Neutrophil (primary cell): ENCODE measurements around the gene MBNL1.
A peak's percentile ranks its signal among the peaks of the same experiment; 100 is the strongest.

Source experiments
- H3K27ac ChIP-seq: fragments of 200-600 bp; sonication (generic); 2 replicates; pipeline ENCODE4 v1.5.1; 2016; ENCODE audit warnings: mild to moderate bottlenecking, moderate library complexity
- H3K27me3 ChIP-seq: fragments of 200-600 bp; sonication (generic); 2 replicates; pipeline ENCODE4 v1.6.0; 2016; ENCODE audit warnings: mild to moderate bottlenecking
- H3K36me3 ChIP-seq: fragments of 200-600 bp; sonication (generic); 2 replicates; pipeline ENCODE4 v1.5.1; 2017
- H3K4me1 ChIP-seq, 2 experiments: fragments of 200-600 bp in 1 of 2; sonication (generic) in 1 of 2; 1 replicate in 1 of 2; 2 replicates in 1 of 2; pipeline versions ENCODE4 v1.5.1 to v1.6.1; 2013 to 2016; ENCODE audit warnings: low read depth in 1 of 2, low read length in 1 of 2, mild to moderate bottlenecking in 1 of 2, moderate library complexity in 1 of 2; ENCODE audit not compliant: control insufficient read depth in 1 of 2, insufficient read depth in 1 of 2
- H3K4me3 ChIP-seq, 2 experiments: fragments of 200-600 bp in 1 of 2; sonication (generic) in 1 of 2; 1 replicate in 1 of 2; 2 replicates in 1 of 2; pipeline ENCODE4 v1.5.1; 2013 to 2016; ENCODE audit warnings: low read depth in 1 of 2, low read length in 1 of 2, mild to moderate bottlenecking in 1 of 2, moderate library complexity in 1 of 2
- H3K9me3 ChIP-seq: fragments of 200-600 bp; sonication (generic); 2 replicates; pipeline ENCODE4 v1.5.1; 2016
- TF ChIP-seq, protein P1 (sequence below): fragments of 200-600 bp; sonication (generic); IDR thresholded peaks from 2 replicates; pipeline ENCODE4 v1.5.1; 2016; ENCODE audit warnings: antibody characterized with exemption

The MBNL1 gene

DNA sequence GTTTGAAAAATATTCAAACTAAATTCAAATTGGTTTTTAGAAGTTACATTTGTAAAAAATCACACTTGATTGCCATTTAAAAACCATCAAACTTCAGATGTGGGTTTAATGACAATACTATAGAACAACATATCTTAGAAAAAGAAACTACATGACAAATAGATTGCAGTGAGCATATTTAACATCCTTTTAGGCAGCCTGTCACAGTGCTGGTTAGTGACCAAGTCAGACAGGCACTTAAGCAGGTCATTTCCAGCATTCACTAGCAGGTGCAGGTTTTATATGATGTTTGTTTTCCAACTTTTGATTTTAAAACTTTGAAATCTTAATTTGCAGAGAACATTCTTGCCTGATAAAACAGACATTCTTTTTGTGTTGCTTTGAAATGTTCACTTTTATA is 115.7 kb downstream of the MBNL1 start:
- peak overlapping the region; percentile 94 for H3K27ac ChIP-seq
- H3K4me3 ChIP-seq = no peak overlapping the region

DNA sequence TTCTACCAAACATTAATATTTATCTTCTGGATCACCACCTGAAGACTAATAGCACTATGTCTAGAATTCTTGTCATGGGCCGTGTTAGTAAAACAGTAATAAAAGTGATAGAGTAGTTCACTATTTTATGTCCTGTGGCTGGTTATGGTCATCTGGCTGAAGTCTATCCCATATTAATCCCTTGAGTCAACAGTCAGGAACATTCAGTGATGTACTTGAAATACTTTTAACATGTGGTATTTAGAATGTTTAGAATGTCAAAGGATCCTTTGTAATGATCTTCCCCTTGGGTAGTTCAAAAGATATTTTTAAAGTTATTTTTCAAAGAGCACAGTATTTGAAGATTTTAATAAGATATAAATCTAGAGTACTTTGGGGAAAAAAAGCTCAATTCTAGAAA is 117.0 kb downstream of the MBNL1 start:
- Histone ChIP-seq H3K9me3 (no peaks in the 10 kb centered on the region), H3K4me1 (peaks cover 33 to 43% of the 10 kb centered on the region in 2 experiments), H3K4me3 (no peak overlapping the region), H3K27ac (no peak overlapping the region), H3K27me3 (no peaks in the 10 kb centered on the region), H3K36me3 (no peaks in the 10 kb centered on the region)
- TF ChIP-seq, protein P1, sequence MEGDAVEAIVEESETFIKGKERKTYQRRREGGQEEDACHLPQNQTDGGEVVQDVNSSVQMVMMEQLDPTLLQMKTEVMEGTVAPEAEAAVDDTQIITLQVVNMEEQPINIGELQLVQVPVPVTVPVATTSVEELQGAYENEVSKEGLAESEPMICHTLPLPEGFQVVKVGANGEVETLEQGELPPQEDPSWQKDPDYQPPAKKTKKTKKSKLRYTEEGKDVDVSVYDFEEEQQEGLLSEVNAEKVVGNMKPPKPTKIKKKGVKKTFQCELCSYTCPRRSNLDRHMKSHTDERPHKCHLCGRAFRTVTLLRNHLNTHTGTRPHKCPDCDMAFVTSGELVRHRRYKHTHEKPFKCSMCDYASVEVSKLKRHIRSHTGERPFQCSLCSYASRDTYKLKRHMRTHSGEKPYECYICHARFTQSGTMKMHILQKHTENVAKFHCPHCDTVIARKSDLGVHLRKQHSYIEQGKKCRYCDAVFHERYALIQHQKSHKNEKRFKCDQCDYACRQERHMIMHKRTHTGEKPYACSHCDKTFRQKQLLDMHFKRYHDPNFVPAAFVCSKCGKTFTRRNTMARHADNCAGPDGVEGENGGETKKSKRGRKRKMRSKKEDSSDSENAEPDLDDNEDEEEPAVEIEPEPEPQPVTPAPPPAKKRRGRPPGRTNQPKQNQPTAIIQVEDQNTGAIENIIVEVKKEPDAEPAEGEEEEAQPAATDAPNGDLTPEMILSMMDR = no peak

More for the DNA sequence above, 115.7 kb downstream of the MBNL1 start:
- Histone ChIP-seq H3K4me1 (peaks cover 44 to 54% of the 10 kb centered on the region in 2 experiments), H3K36me3 (no peaks in the 10 kb centered on the region), H3K27me3 (no peaks in the 10 kb centered on the region), H3K9me3 (no peaks in the 10 kb centered on the region)
- TF ChIP-seq, protein P1 = no peak

DNA sequence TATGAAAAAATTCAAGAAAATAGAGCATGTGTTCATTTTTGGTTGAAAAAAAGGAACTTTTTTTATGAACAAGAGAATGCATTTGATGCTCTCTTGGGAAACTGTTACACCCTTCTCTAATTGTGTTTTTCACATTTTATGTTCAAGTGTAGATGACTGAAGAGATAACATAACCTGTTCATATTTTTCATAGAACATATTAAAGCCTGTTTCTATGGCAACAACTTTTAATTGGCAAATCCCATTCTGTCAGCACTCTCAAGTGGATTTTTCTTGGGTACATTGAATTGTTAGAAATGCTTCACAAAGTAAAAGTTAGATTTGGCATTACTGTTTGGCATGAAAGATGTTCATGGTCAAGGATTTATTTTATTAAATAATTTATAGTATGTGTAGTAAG is 117.5 kb downstream of the MBNL1 start:
- no peaks in the 10 kb centered on the region for H3K27me3 ChIP-seq
- peak overlapping the region; percentile 44 for H3K27ac ChIP-seq
- H3K4me1 ChIP-seq = peaks cover 30 to 43% of the 10 kb centered on the region in 2 experiments
- no peak overlapping the region for H3K4me3 ChIP-seq
- H3K36me3 ChIP-seq = no peaks in the 10 kb centered on the region
- TF ChIP-seq, protein P1 = no peak
- no peaks in the 10 kb centered on the region for H3K9me3 ChIP-seq

DNA sequence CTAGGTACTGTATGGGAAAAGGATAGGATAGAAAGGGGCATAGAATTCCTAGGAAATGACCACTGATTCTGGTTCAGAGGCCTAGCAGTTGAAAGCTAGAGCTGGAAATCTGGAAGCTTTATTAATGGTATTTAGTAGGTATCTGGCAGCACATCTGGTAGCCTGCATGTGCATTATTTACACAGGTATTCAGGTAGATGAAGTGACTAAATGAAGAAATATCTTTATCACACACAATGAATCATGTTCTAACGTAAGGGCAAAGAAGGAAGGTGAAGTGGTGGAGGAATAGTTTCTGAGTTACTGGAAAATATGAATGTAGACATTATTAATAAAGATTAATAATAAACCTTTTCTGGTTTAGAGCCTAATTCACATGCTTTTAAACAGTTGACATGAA is 119.9 kb downstream of the MBNL1 start:
- Histone ChIP-seq H3K4me3 (no peak overlapping the region), H3K36me3 (no peaks in the 10 kb centered on the region), H3K9me3 (no peaks in the 10 kb centered on the region), H3K27me3 (no peaks in the 10 kb centered on the region), H3K27ac (peak overlapping the region; percentile 8), H3K4me1 (peaks cover 6 to 23% of the 10 kb centered on the region in 2 experiments)
- TF ChIP-seq, protein P1 = no peak

DNA sequence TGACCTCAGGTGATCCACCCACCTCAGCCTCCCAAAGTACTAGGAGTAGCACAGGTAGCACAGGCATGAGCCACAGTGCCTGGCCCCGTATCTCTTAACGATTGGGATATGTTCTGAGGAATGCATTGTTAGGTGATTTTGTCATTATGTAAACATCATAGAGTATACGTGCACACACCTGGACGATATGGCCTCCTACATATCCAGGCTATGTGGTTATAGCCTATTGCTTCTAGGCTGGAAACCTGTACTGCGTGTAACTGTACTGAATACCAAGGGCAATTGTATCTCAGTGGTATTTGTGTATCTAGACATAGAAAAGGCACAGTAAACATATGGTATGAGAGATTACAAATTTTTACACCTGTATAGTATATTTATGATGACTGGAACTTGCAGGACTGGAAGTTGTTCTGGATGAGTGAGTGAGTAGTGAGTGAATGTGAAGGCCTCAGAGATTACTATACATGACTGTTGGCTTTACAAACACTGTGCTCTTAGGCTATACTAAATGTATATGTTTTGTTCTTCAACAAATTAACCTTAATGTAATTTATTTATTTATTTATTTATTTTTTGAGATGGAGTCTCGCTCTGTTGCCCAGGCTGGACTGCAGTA is 120.7 kb downstream of the MBNL1 start:
- H3K27me3 ChIP-seq = no peaks in the 10 kb centered on the region
- peak overlapping the region; percentile 19 for H3K27ac ChIP-seq
- H3K9me3 ChIP-seq = no peaks in the 10 kb centered on the region
- no peaks in the 10 kb centered on the region for H3K36me3 ChIP-seq
- TF ChIP-seq, protein P1 = no peak
- no peak overlapping the region for H3K4me3 ChIP-seq
- peaks cover 5 to 21% of the 10 kb centered on the region in 2 experiments for H3K4me1 ChIP-seq
